Panc1 (cell line): ENCODE results near the gene IDE.

Experiments used
- POLR2AphosphoS5 ChIP-seq: IDR thresholded peaks from 2 replicates; pipeline ENCODE4 v1.6.1; 2012; ENCODE audit warnings: mild to moderate bottlenecking, low read depth, low read length, moderate library complexity
- TF ChIP-seq, protein P1 (sequence below): fragments of 450-650 bp; IDR thresholded peaks from 2 replicates; pipeline ENCODE4 v1.5.1; 2017; ENCODE audit warnings: mild to moderate bottlenecking
- TF ChIP-seq, protein P2 (sequence below), 2 experiments: IDR thresholded peaks; 2 replicates each; pipeline ENCODE4 v1.6.1; 2011 to 2012; ENCODE audit warnings: low read depth in 2 of 2, control low read depth in 1 of 2, low read length in 1 of 2, mild to moderate bottlenecking in 1 of 2, moderate library complexity in 1 of 2; ENCODE audit not compliant: insufficient read depth in 1 of 2

GRCh38 chr10:92432596-92432995, 141.3 kb downstream of the IDE start:
- TF ChIP-seq, protein P1, sequence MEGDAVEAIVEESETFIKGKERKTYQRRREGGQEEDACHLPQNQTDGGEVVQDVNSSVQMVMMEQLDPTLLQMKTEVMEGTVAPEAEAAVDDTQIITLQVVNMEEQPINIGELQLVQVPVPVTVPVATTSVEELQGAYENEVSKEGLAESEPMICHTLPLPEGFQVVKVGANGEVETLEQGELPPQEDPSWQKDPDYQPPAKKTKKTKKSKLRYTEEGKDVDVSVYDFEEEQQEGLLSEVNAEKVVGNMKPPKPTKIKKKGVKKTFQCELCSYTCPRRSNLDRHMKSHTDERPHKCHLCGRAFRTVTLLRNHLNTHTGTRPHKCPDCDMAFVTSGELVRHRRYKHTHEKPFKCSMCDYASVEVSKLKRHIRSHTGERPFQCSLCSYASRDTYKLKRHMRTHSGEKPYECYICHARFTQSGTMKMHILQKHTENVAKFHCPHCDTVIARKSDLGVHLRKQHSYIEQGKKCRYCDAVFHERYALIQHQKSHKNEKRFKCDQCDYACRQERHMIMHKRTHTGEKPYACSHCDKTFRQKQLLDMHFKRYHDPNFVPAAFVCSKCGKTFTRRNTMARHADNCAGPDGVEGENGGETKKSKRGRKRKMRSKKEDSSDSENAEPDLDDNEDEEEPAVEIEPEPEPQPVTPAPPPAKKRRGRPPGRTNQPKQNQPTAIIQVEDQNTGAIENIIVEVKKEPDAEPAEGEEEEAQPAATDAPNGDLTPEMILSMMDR: no peak
- TF ChIP-seq POLR2AphosphoS5: no peak
- TF ChIP-seq, protein P2, sequence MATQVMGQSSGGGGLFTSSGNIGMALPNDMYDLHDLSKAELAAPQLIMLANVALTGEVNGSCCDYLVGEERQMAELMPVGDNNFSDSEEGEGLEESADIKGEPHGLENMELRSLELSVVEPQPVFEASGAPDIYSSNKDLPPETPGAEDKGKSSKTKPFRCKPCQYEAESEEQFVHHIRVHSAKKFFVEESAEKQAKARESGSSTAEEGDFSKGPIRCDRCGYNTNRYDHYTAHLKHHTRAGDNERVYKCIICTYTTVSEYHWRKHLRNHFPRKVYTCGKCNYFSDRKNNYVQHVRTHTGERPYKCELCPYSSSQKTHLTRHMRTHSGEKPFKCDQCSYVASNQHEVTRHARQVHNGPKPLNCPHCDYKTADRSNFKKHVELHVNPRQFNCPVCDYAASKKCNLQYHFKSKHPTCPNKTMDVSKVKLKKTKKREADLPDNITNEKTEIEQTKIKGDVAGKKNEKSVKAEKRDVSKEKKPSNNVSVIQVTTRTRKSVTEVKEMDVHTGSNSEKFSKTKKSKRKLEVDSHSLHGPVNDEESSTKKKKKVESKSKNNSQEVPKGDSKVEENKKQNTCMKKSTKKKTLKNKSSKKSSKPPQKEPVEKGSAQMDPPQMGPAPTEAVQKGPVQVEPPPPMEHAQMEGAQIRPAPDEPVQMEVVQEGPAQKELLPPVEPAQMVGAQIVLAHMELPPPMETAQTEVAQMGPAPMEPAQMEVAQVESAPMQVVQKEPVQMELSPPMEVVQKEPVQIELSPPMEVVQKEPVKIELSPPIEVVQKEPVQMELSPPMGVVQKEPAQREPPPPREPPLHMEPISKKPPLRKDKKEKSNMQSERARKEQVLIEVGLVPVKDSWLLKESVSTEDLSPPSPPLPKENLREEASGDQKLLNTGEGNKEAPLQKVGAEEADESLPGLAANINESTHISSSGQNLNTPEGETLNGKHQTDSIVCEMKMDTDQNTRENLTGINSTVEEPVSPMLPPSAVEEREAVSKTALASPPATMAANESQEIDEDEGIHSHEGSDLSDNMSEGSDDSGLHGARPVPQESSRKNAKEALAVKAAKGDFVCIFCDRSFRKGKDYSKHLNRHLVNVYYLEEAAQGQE (IDR thresholded peaks at IDR 0.05; ENCODE audit: insufficient read depth in 1 of 2, low read depth in 2 of 2, low read length in 1 of 2): no peak
